GM19438 (cell line): ENCODE results near the gene WDPCP.
"Not testable (repeated sequence)": the region's sequence is repeated elsewhere in the genome, so short reads cannot be mapped to it uniquely, and the experiment has no call there.

ENCODE experiments used
- ATAC-seq: cut with Tn5 transposase; IDR thresholded peaks from one replicate; pipeline ENCODE4 v1.9.1; 2021; ENCODE audit warnings: low read depth; ENCODE audit not compliant: unreplicated experiment

The WDPCP gene

GRCh38 chr2:63131196-63131595 is 457.1 kb downstream of the WDPCP start:
- no peak for ATAC-seq

- ATAC-seq = no peak
Measured at GRCh38 chr2:63127594-63127993, 460.7 kb downstream of the WDPCP start.

GRCh38 chr2:63124850-63125249 is 463.4 kb downstream of the WDPCP start:
- peak; percentile 69 for ATAC-seq

- ATAC-seq = peak; percentile 52
Measured at GRCh38 chr2:63124218-63124617, 464.1 kb downstream of the WDPCP start.

GRCh38 chr2:63122921-63123320 is 465.4 kb downstream of the WDPCP start:
- ATAC-seq = no peak

- no peak for ATAC-seq
Measured at GRCh38 chr2:63121055-63121834, 467.0 kb downstream of the WDPCP start.

GRCh38 chr2:63118821-63119220 is 469.5 kb downstream of the WDPCP start:
- no peak for ATAC-seq

- ATAC-seq = no peak
Measured at GRCh38 chr2:63104482-63104881, 483.8 kb downstream of the WDPCP start.

GRCh38 chr2:63101954-63102353 is 486.3 kb downstream of the WDPCP start:
- no peak for ATAC-seq

GRCh38 chr2:63099032-63099431 is 489.2 kb downstream of the WDPCP start:
- no peak for ATAC-seq

- ATAC-seq = no peak
Measured at GRCh38 chr2:63096491-63096890, 491.8 kb downstream of the WDPCP start.

- ATAC-seq = no peak
Measured at GRCh38 chr2:63093502-63093901, 494.8 kb downstream of the WDPCP start.

- no peak for ATAC-seq
Measured at GRCh38 chr2:63092857-63093256, 495.4 kb downstream of the WDPCP start.

- no peak for ATAC-seq
Measured at GRCh38 chr2:63092401-63092800, 495.9 kb downstream of the WDPCP start.

- ATAC-seq = no peak
Measured at GRCh38 chr2:63086687-63087086, 501.6 kb downstream of the WDPCP start.

GRCh38 chr2:63081404-63081803 is 506.9 kb downstream of the WDPCP start:
- ATAC-seq = no peak

GRCh38 chr2:63078852-63079606 is 509.2 kb downstream of the WDPCP start:
- no peak for ATAC-seq

- ATAC-seq = not testable (repeated sequence)
Measured at GRCh38 chr2:63074399-63074798, 513.9 kb downstream of the WDPCP start.

- ATAC-seq = no peak
Measured at GRCh38 chr2:63073994-63074393, 514.3 kb downstream of the WDPCP start.

GRCh38 chr2:63071664-63072063 is 516.6 kb downstream of the WDPCP start:
- ATAC-seq = no peak
